K562 (cell line): ENCODE data around the gene COL23A1. TPM values are rescaled to one million over a fixed set of nuclear protein-coding genes. Genes with fewer than 3 reads are reported as not detected.
A peak's percentile ranks its signal among the peaks of the same experiment; 100 is the strongest.

Source experiments
- ATAC-seq: fragments of 200-7000 bp; cut with Tn5 transposase; 3 replicates; pipeline ENCODE4 v1.9.1; 2020; ENCODE audit warnings: moderate library complexity
- BruUV-seq: library from RNA; stranded (reverse); fragments of 400-500 nt; replicated peaks from 2 replicates; lab custom pipeline; 2021; lab: Mats Ljungman, UMichigan
- CTCF ChIA-PET: fragments of 300-600 bp; formaldehyde crosslinking; extraction: SDS; loops from one replicate; lab custom pipeline; 2021; ENCODE audit warnings: low intra/inter-chr PET ratio; lab: Yijun Ruan, JAX
- POLR2A ChIA-PET: fragments of 300-600, 350-650 bp; sonication (Branson Sonifier 250); formaldehyde crosslinking; extraction: SDS; loops from one replicate; lab custom pipeline; 2021; ENCODE audit warnings: antibody characterized with exemption, inconsistent platforms; lab: Yijun Ruan, JAX
- DNase-seq, 4 experiments: peaks; one replicate each; pipeline versions ENCODE4 v3.0.0 to v3.0.0-alpha.2; 2011 to 2018; ENCODE audit warnings: low spot score in 3 of 4, mixed read lengths in 3 of 4; ENCODE audit errors: extremely low read depth in 1 of 4
- FAIRE-seq: peaks from 2 replicates; lab custom pipeline; 2011; peaks lifted over from hg19 to GRCh38; lab: Jason Lieb, UNC
- H2AFZ ChIP-seq: 2 replicates; pipeline ENCODE4 v1.6.0; 2011; ENCODE audit warnings: low read depth, low read length, control low read depth, inconsistent platforms
- H3K27ac ChIP-seq: fragments of 200-600 bp; 3 replicates; pipeline ENCODE4 v1.8.0; 2011; ENCODE audit warnings: low read depth, mild to moderate bottlenecking, control low read depth, inconsistent platforms, low read length, moderate library complexity, mixed read lengths; ENCODE audit errors: extremely low read depth
- H3K27me3 ChIP-seq, 2 experiments: fragments of 300-600 bp in 1 of 2; 2 replicates in 1 of 2; 3 replicates in 1 of 2; pipeline versions ENCODE4 v1.6.0 to v1.8.0; 2011; ENCODE audit warnings: inconsistent platforms in 2 of 2, low read length in 2 of 2, mild to moderate bottlenecking in 1 of 2, mixed read lengths in 1 of 2, moderate library complexity in 1 of 2; ENCODE audit not compliant: control insufficient read depth in 2 of 2, insufficient read depth in 2 of 2
- H3K36me3 ChIP-seq: fragments of 300-600 bp; 3 replicates; pipeline ENCODE4 v1.8.0; 2011; ENCODE audit warnings: mild to moderate bottlenecking, low read length, inconsistent platforms; ENCODE audit not compliant: control insufficient read depth, insufficient read depth
- H3K4me1 ChIP-seq, 2 experiments: fragments of 200-600 bp in 1 of 2; replicated peaks in 1 of 2; 2 replicates in 1 of 2; 3 replicates in 1 of 2; pipeline versions ENCODE4 v1.5.1 to v1.8.0; 2011; ENCODE audit warnings: inconsistent platforms in 2 of 2, low read length in 2 of 2, mild to moderate bottlenecking in 1 of 2, mixed read lengths in 1 of 2, moderate library complexity in 1 of 2; ENCODE audit not compliant: control insufficient read depth in 2 of 2, insufficient read depth in 2 of 2
- H3K4me2 ChIP-seq: 2 replicates; pipeline ENCODE4 v1.6.1; 2011; ENCODE audit warnings: low read length, control low read depth, inconsistent platforms, mixed read lengths; ENCODE audit not compliant: insufficient read depth
- H3K4me3 ChIP-seq: fragments of 200-600 bp; sonication (generic), shearing (Covaris generic); 2 replicates; pipeline ENCODE4 v1.5.1; 2016; ENCODE audit warnings: control low read depth, inconsistent platforms
- H3K79me2 ChIP-seq: fragments of 200-600 bp; 3 replicates; pipeline ENCODE4 v1.8.0; 2011; ENCODE audit warnings: low read length, inconsistent platforms; ENCODE audit not compliant: control insufficient read depth, insufficient read depth
- H3K9ac ChIP-seq, 2 experiments: 2 replicates each; pipeline versions ENCODE4 v1.6.0 to v1.6.1; 2011; ENCODE audit warnings: low read depth in 2 of 2, low read length in 2 of 2, control low read depth in 1 of 2, inconsistent platforms in 1 of 2, mild to moderate bottlenecking in 1 of 2, mixed read lengths in 1 of 2; ENCODE audit not compliant: insufficient read depth in 1 of 2
- H3K9me1 ChIP-seq: one replicate; pipeline ENCODE4 v1.6.0; 2011; ENCODE audit warnings: inconsistent platforms, mild to moderate bottlenecking, low read length, moderate library complexity; ENCODE audit not compliant: control insufficient read depth, insufficient read depth
- H3K9me3 ChIP-seq: replicated peaks from 2 replicates; pipeline ENCODE4 v1.5.1; 2011; ENCODE audit warnings: low read depth, low read length, inconsistent platforms; ENCODE audit not compliant: control insufficient read depth, insufficient read depth
- H4K20me1 ChIP-seq: replicated peaks from 2 replicates; pipeline ENCODE4 v1.6.1; 2011; ENCODE audit warnings: low read length, inconsistent platforms, mixed read lengths; ENCODE audit not compliant: control insufficient read depth, insufficient read depth
- CXXC5 ChIP-seq: fragments of 250-450 bp; sonication (Bioruptor Pico); IDR thresholded peaks from 2 replicates; pipeline ENCODE4 v1.8.0; 2022; ENCODE audit warnings: inconsistent platforms, mild to moderate bottlenecking, moderate library complexity
- MEIS2 ChIP-seq: fragments of 450-650 bp; IDR thresholded peaks from 2 replicates; pipeline ENCODE4 v1.6.1; 2014; ENCODE audit warnings: mild to moderate bottlenecking; ENCODE audit not compliant: partially characterized antibody
- NBN ChIP-seq: fragments of 450-650 bp; IDR thresholded peaks from 2 replicates; pipeline ENCODE4 v1.6.1; 2016; ENCODE audit warnings: low read depth, mild to moderate bottlenecking
- NFXL1 ChIP-seq: fragments of 450-650 bp; formaldehyde crosslinking; IDR thresholded peaks from 2 replicates; pipeline ENCODE4 v1.4.0; 2021; ENCODE audit warnings: mild to moderate bottlenecking
- PBX2 ChIP-seq, 2 experiments: IDR thresholded peaks in 1 of 2; conservative IDR thresholded peaks in 1 of 2; 2 replicates each; pipeline ENCODE4 v1.6.1; 2016; ENCODE audit warnings: low read depth in 2 of 2, mild to moderate bottlenecking in 1 of 2, missing compliant biosample characterization in 1 of 2, missing genetic modification characterization in 1 of 2, moderate library complexity in 1 of 2
- PTBP1 ChIP-seq: fragments of 200-400 bp; formaldehyde crosslinking; IDR thresholded peaks from 2 replicates; pipeline ENCODE4 v1.6.1; 2017; ENCODE audit warnings: low read depth, low read length
- SRSF9 ChIP-seq: fragments of 200-400 bp; formaldehyde crosslinking; IDR thresholded peaks from 2 replicates; pipeline ENCODE4 v1.6.1; 2017; ENCODE audit warnings: low read depth, low read length, borderline replicate concordance
- WGBS: fragments of 100-300 bp; shearing (Covaris generic); methylation state at CpG from one replicate; pipeline ENCODE4 v1.1.6; 2016; ENCODE audit warnings: low coverage, mixed read lengths; ENCODE audit not compliant: insufficient coverage; ENCODE audit errors: missing lambda C conversion rate; 5-methylcytosine and 5-hydroxymethylcytosine counted together
- in situ Hi-C: fragments of 300-500 bp; cut with MboI; formaldehyde crosslinking; loops from 4 replicates; pipeline ENCODE4 v1.15.0; 2018; ENCODE audit warnings: inconsistent platforms, mixed read lengths
- intact Hi-C: fragments of 100-400 bp; cut with micrococcal nuclease; formaldehyde crosslinking; loops from 2 replicates; pipeline ENCODE4 v1.14.2; 2022
- polyA plus RNA-seq, 8 experiments: library from polyadenylated mRNA; depleted of rRNA in 4 of 8; stranded (reverse) in 5 of 8; unstranded in 3 of 8; fragments of >200 nt; fragmentation: Nextera tagmentation in 2 of 8; fragmentation: Illumina TruSeq in 1 of 8; extraction: Ambion mirVana in 2 of 8; extraction: Trizol in 1 of 8; gene quantifications; 2 replicates each; pipeline versions ENCODE4 v1.2.1 to v1.2.3, GENCODE V29; 2011 to 2014; ENCODE audit warnings: inconsistent platforms in 1 of 8, missing spikeins in 1 of 8
- total RNA-seq, 7 experiments: library from RNA; depleted of rRNA in 6 of 7; stranded (reverse); fragments of >200 nt in 6 of 7; fragmentation: Illumina TruSeq in 2 of 7; extraction: Trizol in 2 of 7; gene quantifications; 2 replicates each; pipeline versions ENCODE4 v1.2.1 to v1.2.3, GENCODE V29; 2011 to 2021; ENCODE audit warnings: low replicate concordance in 1 of 7

Gene COL23A1
- total and polyA plus RNA-seq, 9 of the 15 experiments (the other 6 are each of a cell fraction or from before 2014, with no cell fraction given) = 0.09 TPM; not detected in 8

DNA sequence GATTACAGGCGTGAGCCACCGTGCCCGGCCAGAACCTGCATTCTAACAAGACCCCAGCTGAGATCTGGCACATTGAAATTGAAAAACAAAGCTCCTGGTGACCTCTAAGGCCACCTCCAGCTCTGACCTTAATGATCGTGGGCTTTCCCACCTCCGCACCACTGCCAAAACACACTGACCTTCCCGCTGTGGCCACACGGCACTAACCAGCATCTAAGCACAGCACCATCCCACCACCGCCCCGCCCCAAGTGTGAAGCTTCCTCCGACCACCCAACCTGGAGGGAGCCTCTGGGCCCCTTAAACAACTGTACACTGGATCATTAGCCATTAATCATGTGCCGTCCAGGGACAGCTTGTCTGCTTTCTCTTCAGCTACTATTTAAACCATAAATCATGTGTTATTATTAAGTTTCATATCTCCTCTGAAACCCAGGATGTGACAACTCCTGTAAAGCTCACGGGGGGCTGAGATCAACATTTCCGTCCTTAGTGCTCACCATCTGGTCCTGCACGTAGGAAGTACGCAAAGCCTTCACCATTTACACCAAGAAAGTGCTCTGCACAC is 80.6 kb downstream of the COL23A1 start:
- no TSS peak for BruUV-seq
- DNase-seq = no peak
- TF ChIP-seq NFXL1 (CRISPR knock-in tag) (no peak), NBN (no peak), MEIS2 (peak; percentile 65), CXXC5 (CRISPR knock-in tag) (no peak), SRSF9 (no peak), PBX2 (CRISPR knock-in tag; IDR thresholded peaks at IDR 0.05; ENCODE audit: low read depth) (no peak), PBX2 (tag; conservative IDR thresholded peaks at IDR 0.05; ENCODE audit: low read depth) (peak; percentile 65; the same call in 1 of the 2 replicates), PTBP1 (no peak)
- Histone ChIP-seq H3K9me1 (no peaks in the 10 kb centered on the region), H3K4me2 (no peak overlapping the region), H3K4me1 (no peaks in the 10 kb centered on the region), H4K20me1 (no peaks in the 10 kb centered on the region), H3K9ac (no peak overlapping the region), H2AFZ (no peak overlapping the region), H3K27ac (no peak overlapping the region), H3K79me2 (no peaks in the 10 kb centered on the region), H3K4me3 (no peak overlapping the region), H3K27me3 (peaks cover 5 to 39% of the 10 kb centered on the region in 2 experiments; a peak in 3 of 5 replicates), H3K9me3 (peaks cover 4% of the 10 kb centered on the region; the same call in 1 of the 2 replicates), H3K36me3 (no peaks in the 10 kb centered on the region)
- in situ Hi-C loops (no loop called here), intact Hi-C loops (no loop called here)
- CTCF ChIA-PET = no interaction called here
- POLR2A ChIA-PET = interaction anchor here (1.3 kb wide), 1 partner anchor 11 kb away, joined by 3 read pairs; no protein-coding TSS in a partner anchor
- 12% methylated on average over 15 of the region's 15 CpGs for WGBS
- no peak for ATAC-seq
- no peak for FAIRE-seq
